Heart left ventricle (tissue), 13 donors: ENCODE results near the gene ALCAM.

ENCODE experiments used
- CTCF ChIP-seq, 12 donors: fragments of 200-600 bp; sonication (generic) in 4 of 12; IDR thresholded peaks; one replicate each; pipeline versions ENCODE4 v1.5.0 to v1.8.0; 2018 to 2022; ENCODE audit warnings: antibody characterized with exemption in 12 of 12, mild to moderate bottlenecking in 5 of 12
- POLR2A ChIP-seq, 2 donors: fragments of 450-650 bp; IDR thresholded peaks; one replicate each; pipeline ENCODE4 v1.6.1; 2017; ENCODE audit warnings: antibody characterized with exemption in 2 of 2, mild to moderate bottlenecking in 2 of 2, moderate library complexity in 2 of 2
- donor health status: ischemic (EF 13 %, LVEDD 7.1; RV severe dilation, severe dysfunction).
- donor health status: DM: no; HTN: yes; CAD: no.
- donor health status: DM: no; HTN: no; CAD: no.
- donor health status: ischemic (EF 25% LVEDD 6.9; RV normal size, moderate dysfunction).
- donor health status: ischemic (EF 25% LVEDD 5.7; RV mildly dilated, moderate dysfunction).
- donor health status: ischemic (EF 35%, LVEDD 5.7; RV mildly dilated, moderate dysfunction).
- donor health status: nonischemic (EF 11% LVEDD 7.7; RV severe dilation, severe dysfunction).
- donor health status: DM: yes; HTN: yes; CAD: no.
- donor health status: PGD.
- donor health status: ischemic (EF 29% LVEDD 5.4; RV normal size, mild dysfunction).
- donor health status: nonischemic (EF 23%, LVEDD 6.1; RV moderate dilation, normal function).

- TF ChIP-seq POLR2A (IDR thresholded peaks at IDR 0.05) (no peak), CTCF (IDR thresholded peaks at IDR 0.05) (no peak)
These were observed 98.6 kb downstream of the ALCAM start for GRCh38 chr3:105465251-105465853.
